ENCODE measurements around the gene FEZF1.

FEZF1 gene

DNA sequence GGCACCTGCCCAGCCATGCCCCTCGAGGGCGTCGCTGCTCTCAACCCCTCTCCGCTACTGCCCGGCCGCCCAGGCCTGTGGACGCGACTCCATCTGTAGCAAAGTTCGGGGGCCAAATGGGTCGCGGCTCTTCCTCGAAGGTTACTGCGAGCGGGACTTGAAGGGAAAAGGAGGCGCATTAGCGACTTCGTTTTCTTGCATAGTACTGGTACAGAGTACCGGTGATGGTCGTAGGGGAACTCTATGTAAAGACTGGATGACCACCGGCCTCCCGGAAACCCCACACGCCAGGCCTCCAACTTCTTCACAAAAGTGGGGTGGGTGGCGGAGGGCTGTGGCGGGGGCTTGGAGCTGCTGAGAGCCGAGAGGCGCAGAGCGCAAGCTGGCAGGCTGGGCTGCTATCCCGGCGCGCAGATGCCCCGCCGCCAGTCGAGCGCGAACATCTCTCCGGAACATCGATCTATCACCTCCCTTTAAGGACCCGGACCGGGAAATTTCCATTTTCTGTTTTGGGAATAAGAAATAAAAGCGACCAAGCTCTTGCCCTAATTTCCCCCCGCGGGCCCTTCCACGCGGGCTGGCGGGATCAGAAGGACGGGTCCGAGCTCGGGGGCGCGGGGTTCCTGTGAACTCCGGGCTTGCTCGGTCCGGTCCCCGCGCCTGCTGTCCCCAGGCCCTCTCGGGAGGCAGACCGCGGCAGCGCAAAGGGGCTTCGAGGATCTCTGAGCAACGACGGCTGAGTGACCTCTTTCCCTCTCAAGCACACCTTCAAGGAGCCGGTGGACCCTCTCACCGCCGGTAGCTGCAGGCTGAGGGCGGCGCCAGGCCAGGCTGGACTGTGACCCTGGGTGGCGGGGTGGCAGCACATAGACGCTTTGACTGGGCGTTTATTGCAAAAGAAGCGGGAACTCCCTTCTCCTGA is 12.2 kb upstream of the FEZF1 start:
- H3K27me3 ChIP-seq (ENCODE audit: insufficient read depth, poor library complexity, severe bottlenecking) = peaks cover 40% of the 10 kb centered on the region
- H3K4me3 ChIP-seq (replicated peaks; ENCODE audit: insufficient read depth, low read length) = no peak overlapping the region
- no peak for TF ChIP-seq SPI1 (IDR thresholded peaks at IDR 0.05; ENCODE audit: borderline replicate concordance, low read depth)
- no peak for TF ChIP-seq GABPA (IDR thresholded peaks at IDR 0.05; ENCODE audit: low read depth)
- TF ChIP-seq, protein P1, sequence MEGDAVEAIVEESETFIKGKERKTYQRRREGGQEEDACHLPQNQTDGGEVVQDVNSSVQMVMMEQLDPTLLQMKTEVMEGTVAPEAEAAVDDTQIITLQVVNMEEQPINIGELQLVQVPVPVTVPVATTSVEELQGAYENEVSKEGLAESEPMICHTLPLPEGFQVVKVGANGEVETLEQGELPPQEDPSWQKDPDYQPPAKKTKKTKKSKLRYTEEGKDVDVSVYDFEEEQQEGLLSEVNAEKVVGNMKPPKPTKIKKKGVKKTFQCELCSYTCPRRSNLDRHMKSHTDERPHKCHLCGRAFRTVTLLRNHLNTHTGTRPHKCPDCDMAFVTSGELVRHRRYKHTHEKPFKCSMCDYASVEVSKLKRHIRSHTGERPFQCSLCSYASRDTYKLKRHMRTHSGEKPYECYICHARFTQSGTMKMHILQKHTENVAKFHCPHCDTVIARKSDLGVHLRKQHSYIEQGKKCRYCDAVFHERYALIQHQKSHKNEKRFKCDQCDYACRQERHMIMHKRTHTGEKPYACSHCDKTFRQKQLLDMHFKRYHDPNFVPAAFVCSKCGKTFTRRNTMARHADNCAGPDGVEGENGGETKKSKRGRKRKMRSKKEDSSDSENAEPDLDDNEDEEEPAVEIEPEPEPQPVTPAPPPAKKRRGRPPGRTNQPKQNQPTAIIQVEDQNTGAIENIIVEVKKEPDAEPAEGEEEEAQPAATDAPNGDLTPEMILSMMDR (IDR thresholded peaks at IDR 0.05; ENCODE audit: insufficient read depth, low read length) = no peak
- TF ChIP-seq, protein P2, sequence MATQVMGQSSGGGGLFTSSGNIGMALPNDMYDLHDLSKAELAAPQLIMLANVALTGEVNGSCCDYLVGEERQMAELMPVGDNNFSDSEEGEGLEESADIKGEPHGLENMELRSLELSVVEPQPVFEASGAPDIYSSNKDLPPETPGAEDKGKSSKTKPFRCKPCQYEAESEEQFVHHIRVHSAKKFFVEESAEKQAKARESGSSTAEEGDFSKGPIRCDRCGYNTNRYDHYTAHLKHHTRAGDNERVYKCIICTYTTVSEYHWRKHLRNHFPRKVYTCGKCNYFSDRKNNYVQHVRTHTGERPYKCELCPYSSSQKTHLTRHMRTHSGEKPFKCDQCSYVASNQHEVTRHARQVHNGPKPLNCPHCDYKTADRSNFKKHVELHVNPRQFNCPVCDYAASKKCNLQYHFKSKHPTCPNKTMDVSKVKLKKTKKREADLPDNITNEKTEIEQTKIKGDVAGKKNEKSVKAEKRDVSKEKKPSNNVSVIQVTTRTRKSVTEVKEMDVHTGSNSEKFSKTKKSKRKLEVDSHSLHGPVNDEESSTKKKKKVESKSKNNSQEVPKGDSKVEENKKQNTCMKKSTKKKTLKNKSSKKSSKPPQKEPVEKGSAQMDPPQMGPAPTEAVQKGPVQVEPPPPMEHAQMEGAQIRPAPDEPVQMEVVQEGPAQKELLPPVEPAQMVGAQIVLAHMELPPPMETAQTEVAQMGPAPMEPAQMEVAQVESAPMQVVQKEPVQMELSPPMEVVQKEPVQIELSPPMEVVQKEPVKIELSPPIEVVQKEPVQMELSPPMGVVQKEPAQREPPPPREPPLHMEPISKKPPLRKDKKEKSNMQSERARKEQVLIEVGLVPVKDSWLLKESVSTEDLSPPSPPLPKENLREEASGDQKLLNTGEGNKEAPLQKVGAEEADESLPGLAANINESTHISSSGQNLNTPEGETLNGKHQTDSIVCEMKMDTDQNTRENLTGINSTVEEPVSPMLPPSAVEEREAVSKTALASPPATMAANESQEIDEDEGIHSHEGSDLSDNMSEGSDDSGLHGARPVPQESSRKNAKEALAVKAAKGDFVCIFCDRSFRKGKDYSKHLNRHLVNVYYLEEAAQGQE (IDR thresholded peaks at IDR 0.05; ENCODE audit: insufficient replicate concordance, low read depth) = no peak
- TF ChIP-seq POLR2AphosphoS5 (IDR thresholded peaks at IDR 0.05; ENCODE audit: low read depth) = no peak
- no peak for DNase-seq (ENCODE audit: low read depth in 1 of 2, low spot score in 1 of 2)
- H3K27ac ChIP-seq (replicated peaks) = no peak overlapping the region

DNA sequence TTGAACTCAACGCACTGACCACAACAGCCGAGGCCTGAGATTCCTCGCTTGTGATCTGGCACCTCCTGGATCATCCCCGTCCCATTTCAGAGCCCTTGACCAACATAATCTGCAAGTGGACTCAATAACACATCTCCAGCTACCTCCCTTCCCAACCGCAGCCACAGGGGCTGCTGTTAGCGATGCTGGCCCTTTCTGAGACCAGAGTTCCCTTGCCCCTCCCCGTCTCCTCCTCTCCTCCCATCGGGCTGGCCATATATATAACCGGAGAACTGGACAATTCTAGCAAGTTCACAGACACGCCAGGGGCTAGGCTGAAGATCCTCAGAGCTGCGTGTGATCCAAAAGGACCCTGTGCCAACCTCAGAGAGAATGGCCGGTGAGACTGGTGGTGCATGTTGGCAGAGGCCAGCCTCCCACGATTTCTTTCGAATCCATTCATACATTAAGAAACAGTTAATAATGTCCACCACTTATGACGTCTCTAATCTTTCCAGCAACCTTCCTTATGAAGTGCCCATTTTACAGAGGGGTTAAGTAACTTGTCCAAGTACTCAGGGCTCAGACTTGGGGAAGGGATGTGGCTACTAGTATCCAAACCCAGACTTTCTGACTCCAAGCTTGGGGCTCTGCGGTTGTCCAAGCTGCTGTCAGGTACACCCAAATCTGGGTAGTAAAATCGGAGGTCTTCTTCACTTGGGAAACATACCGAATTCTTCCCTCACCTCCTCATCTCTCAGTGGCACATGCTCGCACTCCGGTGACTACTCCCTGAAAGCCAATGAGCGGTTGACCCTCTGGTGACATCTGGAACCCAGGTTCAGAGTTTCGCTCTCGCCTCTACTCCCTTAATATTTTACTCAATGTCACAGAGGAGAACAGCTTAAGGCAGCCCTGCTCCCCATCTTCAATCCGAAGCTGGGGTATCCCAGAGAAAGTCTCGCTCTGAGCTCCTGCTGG is 11.2 kb upstream of the FEZF1 start:
- TF ChIP-seq, protein P1 (IDR thresholded peaks at IDR 0.05; ENCODE audit: insufficient read depth, low read length) = no peak
- no peak for TF ChIP-seq GABPA (IDR thresholded peaks at IDR 0.05; ENCODE audit: low read depth)
- no peak for TF ChIP-seq POLR2AphosphoS5 (IDR thresholded peaks at IDR 0.05; ENCODE audit: low read depth)
- Histone ChIP-seq H3K4me3 (replicated peaks; ENCODE audit: insufficient read depth, low read length) (no peak overlapping the region), H3K27me3 (ENCODE audit: insufficient read depth, poor library complexity, severe bottlenecking) (peaks cover 49% of the 10 kb centered on the region)

DNA sequence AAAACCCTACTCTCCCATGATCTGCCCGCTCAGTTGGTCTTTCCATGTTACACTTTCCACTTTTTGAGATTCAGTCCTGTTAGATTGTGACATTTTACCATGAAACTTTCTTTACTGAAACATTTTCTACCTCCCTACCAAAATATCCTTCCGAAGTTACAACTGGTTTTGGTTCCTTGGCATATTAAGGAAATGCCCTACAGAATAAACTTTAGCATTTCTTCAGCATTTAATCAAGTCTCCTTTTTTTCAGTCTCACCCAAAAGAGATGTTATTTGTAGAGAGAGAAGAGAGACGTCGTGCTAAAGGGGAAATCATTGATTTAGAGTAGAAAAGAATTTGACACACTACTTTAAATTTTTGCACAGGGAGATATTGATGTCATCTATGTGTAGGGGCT is 9.7 kb upstream of the FEZF1 start:
- peaks cover 60% of the 10 kb centered on the region for H3K27me3 ChIP-seq (ENCODE audit: insufficient read depth, poor library complexity, severe bottlenecking)

More for the DNA sequence above, 11.2 kb upstream of the FEZF1 start:
- H3K27ac ChIP-seq (replicated peaks) = no peak overlapping the region
- DNase-seq (ENCODE audit: low read depth in 1 of 2, low spot score in 1 of 2) = no peak

More for the DNA sequence above, 9.7 kb upstream of the FEZF1 start:
- Histone ChIP-seq H3K27ac (replicated peaks) (no peak overlapping the region), H3K4me3 (replicated peaks; ENCODE audit: insufficient read depth, low read length) (no peak overlapping the region)
- TF ChIP-seq, protein P2 (IDR thresholded peaks at IDR 0.05; ENCODE audit: insufficient replicate concordance, low read depth) = no peak
- TF ChIP-seq GABPA (IDR thresholded peaks at IDR 0.05; ENCODE audit: low read depth) (no peak), SPI1 (IDR thresholded peaks at IDR 0.05; ENCODE audit: borderline replicate concordance, low read depth) (no peak), POLR2AphosphoS5 (IDR thresholded peaks at IDR 0.05; ENCODE audit: low read depth) (no peak)
- TF ChIP-seq, protein P1 (IDR thresholded peaks at IDR 0.05; ENCODE audit: insufficient read depth, low read length) = no peak
- no peak for DNase-seq (ENCODE audit: low read depth in 1 of 2, low spot score in 1 of 2)
